T-helper 22 cell (primary cell): ENCODE data around the gene MAN1C1.

Experiments
- DNase-seq: peaks from one replicate; pipeline ENCODE4 v3.0.0-alpha.2; 2020; ENCODE audit warnings: low read depth

MAN1C1 gene

GRCh38 chr1:25782608-25783201 lies 166.1 kb downstream of the MAN1C1 start:
- no peak for DNase-seq

- DNase-seq, result no peak
These were observed 168.0 kb downstream of the MAN1C1 start for GRCh38 chr1:25784575-25785051.

DNA sequence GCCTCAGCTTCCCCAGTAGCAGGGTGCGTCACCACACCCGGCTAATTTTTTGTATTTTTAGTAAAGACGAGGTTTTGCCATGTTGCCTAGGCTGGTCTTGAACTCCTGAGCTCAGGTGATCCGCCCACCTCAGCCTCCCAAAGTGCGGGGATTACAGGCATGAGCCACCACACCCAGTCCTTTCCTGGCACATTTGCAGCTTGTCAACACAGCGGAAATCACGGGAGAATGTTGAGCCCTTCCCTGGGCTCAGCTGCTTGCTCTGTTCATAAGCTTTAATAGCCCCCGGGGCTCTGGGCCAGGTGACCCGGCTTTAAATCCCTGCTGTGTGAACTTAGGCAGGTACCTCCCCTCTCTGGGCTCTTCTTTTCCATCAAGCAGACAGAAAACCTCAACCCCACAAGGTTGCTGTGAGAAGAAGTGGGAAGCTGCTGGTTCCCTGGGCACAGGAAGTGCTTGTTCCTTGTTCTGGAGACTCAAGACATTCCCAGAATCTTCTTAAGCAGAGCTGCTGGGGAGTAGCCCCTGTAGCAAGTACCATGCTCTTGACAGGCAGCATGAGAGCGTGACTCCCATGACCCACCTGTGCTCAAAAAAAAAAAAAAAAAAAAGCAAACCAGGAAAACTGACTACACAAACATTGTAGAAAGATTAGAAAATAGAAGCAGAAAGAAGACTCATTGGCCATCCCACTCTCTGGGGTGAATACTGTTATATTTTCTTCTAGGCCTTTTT lies 168.9 kb downstream of the MAN1C1 start:
- no peak for DNase-seq

- DNase-seq, result no peak
These were observed 170.5 kb downstream of the MAN1C1 start for GRCh38 chr1:25786887-25787759.

DNA sequence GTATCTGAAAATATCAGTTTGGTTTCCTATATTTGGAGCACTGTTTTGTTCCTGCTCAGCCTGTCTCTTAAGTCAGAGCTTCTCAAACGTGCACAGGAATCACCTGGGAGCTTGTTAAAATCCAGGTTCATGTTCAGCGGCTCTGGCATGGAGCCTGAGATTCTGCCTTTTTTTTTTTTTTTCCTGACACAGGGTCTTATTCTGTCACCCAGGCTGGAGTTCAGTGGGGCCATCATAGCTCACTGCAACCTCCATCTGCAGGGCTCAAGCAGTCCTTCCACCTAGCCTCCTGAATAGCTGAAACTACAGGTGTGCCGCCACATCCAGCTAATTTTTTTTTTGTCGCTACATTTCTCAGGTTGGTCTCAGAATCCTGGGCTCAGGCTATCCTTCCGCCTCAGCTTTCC lies 171.2 kb downstream of the MAN1C1 start:
- DNase-seq, result no peak

DNA sequence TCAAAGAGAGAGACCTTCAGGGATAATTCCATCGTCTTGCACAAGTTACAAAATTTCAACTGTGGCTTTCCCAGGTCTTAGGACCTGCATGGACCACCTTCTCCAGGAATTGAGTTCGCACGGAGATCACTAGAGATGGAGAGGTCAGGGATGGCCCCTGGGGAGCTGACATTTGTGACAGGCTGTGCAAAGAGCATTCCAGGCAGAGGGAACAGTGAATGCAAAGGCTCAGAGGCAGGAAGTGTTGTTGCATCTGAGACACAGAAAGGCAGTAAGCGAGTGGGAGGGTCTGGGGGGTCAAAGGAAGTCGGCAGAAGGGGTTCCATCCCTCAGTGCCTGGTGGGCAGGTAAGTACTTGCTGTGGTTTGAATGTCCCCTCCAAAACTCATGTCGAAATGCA lies 173.9 kb downstream of the MAN1C1 start:
- no peak for DNase-seq

GRCh38 chr1:25792115-25792514 lies 175.5 kb downstream of the MAN1C1 start:
- no peak for DNase-seq

GRCh38 chr1:25793585-25794170 lies 177.1 kb downstream of the MAN1C1 start:
- no peak for DNase-seq

DNA sequence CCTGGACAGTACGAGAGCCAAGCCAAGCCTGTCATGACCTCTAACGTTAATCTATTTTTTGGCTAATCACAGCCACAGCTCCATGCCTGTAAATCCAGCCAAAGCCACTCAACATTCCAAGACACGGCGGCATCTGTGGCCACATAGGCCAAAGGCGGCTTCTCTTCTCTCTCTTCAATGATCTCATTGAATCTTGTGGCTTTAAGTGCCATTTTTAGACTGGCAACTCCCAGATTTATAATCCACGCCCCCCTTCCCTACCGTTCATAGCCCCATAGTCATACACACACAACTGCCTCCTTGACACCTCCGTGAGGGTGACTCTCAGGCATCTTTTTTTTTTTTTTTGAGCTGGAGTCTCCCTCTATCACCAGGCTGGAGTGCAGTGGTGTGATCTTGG lies 177.7 kb downstream of the MAN1C1 start:
- DNase-seq, result no peak

GRCh38 chr1:25795211-25795610 lies 178.6 kb downstream of the MAN1C1 start:
- DNase-seq, result no peak

DNA sequence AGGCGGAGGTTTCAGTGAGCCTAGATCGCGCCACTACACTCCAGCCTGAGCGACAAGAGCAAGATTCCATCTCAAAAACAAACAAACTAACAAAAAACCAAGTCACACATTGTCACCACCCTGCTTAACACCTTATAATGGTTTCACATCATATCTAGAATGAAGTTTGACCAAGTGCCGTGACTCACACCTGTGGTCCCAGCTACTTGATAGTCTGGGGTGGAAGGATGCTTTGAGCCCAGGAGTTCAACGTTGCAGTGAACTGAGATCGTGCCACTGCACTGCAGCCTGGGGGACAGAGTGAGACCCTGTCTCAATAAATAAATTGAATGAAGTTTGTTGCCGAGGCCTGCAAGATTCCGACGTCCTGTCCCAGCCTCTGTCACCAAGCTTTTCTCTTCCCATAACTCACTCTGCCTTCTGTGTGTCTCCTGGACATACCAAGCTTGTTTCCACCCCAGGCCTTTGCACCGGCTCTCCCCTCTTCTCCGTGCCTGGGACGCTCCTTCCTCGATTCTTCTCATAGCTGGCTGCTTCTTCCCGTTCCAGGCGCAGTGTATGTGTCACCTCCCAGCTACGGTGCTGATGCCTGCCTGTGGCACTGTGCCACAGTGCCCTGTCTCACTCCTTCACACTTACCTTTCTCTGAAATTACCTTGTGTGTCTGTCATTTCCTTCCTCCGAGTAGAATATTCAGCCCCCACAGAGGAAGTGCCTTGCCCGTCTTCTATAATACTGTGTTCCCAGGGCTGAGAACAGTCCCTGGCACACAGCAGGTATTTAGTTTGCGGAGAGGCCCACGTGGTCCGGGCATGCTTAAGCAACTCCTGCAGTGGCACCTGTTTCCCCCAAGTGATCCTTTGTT lies 179.6 kb downstream of the MAN1C1 start:
- peak; percentile 39 for DNase-seq

DNA sequence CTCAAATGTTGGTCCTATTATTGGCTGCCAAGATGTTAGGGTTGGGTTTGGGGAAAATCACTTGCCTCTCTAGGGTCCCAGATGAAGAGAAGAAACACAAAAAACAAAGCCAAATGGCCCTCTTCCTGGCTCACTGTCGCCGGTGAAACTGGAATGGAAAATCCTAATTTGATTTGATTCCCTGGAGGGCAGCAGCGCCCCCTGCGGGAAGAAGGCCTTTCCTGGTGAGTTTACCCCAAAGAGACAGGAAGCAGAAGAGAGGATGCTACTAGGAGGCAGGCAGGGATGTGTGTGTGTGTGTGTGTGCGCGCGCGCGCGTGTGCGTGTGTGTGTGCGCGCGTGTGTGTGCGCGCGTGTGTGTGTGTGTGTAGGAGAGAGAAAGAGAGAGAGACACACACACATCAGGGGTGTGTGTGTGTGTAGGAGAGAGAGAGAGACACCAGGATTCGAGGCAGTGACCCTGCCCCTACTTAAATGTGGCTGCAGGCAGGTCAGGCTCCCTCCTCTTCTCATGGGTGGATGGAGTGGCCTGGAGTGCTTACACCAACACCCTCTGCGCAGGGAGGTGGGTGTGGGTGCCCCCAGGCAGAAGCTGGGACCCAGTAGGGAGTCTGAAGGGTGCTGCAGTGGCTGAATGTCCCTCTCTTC lies 180.3 kb downstream of the MAN1C1 start:
- peak; percentile 57 for DNase-seq

DNA sequence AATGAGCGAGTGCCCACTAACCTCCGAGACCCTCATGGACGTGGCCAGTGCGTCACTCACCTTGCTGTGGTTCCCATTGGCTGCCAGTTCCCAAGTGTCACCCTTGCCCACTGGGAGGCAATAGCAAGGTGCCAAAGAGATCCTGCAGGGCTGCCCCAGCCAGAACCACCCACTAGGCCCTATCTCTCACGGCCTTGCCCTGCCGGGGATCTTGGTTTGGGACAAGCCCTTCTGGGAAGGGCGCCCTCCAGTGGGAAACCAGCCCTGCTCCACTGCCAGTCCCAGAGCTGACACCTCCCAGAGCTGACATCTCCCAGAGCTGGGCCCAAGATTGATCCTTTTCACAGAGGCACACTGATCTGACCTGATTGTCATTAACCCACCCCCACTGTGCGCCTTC lies 181.3 kb downstream of the MAN1C1 start:
- DNase-seq, result no peak

- no peak for DNase-seq
These were observed 182.2 kb downstream of the MAN1C1 start for GRCh38 chr1:25798666-25799351.

DNA sequence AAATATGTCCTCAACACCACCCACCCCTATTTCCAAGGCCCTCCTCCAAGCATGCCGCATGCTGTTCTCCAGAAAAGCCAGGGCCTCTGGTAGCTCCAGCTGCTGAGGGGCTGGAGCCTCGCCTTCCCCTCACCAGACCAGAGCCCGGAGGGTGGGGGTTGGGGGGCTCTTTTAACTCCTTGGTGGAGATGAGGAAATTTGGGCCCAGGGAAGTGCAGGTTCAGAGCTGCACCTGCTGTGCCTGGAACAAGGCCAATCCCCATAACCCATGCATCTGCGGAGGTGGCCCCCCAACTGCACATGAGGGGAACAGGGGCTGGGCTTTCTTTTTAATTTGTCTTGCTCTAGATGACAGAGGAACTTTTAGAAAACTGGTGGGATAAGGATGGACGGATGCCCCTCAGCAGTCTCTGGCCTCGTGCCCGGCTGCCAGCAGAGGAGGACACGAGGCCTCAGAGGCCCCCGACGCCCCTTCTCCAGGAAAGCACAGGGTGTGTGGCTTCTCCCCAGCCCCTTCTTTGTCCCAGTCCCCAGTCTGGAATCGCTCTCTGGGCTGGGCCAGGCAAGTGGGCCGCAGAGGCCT lies 182.9 kb downstream of the MAN1C1 start:
- no peak for DNase-seq

DNA sequence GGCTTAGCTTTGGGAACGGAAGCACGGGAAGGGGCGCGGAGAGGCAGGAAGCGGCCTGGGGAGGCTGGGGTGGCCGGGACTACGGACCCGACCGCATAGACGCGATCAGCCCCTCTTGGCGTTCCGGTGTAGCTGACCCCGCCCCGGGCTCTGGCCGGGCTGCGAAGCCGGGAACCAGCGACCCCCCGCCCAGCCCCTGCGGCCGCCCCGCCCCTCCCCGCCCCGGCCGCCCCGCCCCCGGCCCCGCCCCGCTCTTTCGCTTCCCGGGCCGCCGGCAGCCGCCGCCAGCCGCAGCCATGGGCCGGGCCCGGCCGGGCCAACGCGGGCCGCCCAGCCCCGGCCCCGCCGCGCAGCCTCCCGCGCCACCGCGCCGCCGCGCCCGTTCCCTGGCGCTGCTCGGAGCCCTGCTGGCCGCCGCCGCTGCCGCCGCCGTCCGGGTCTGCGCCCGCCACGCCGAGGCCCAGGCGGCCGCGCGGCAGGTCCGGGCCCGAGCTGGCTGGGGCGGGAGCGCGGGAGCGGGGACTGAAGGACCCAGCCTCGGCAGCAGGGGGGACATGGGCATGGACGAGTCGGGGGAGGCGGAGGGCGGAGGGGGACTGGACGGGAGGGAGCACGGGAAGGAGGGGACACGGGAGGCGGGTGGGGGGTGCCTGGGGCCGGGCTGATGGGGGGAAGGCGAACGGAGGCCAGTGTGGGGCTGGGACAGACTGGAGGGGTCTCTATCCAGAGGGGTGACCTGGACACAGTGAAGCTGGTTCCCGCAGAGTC lies 183.5 kb downstream of the MAN1C1 start, which contains the start of gene SELENON:
Gene SELENON, plus strand, starts transcription at position 259 of the 768 bp plus-strand sequence. Its CDS starts 38 bp downstream, at position 297.
- peak; percentile 42 for DNase-seq

GRCh38 chr1:25800703-25801377 lies 184.2 kb downstream of the MAN1C1 start:
- DNase-seq, result no peak

DNA sequence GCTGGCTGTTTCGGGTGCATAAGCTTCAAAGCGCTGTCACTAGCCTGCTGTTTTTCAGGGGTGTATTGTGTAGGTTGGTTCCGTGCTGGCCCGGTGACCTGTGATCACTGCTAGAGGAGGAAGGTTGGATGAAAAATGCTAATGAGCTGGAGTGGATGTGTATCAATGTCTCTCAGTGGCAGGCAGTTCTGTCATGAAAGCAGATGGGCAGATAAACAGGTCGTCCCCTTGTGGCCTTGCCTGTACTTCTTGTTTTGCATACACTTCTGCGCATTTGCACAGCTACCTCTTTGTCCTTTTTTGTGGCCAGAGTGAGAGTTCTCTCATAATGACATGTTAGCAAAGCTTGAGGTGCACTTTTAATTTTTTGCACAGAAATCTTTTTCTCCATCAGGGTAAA lies 186.3 kb downstream of the MAN1C1 start:
- DNase-seq, result no peak
